SK-MEL-5 (cell line): ENCODE results near the gene AKAP7. TPM values are rescaled to one million over a fixed set of nuclear protein-coding genes. Genes with fewer than 3 reads are reported as not detected.
"Not testable (repeated sequence)": the region's sequence is repeated elsewhere in the genome, so short reads cannot be mapped to it uniquely, and the experiment has no call there.

Source experiments
- DNase-seq: peaks from one replicate; pipeline ENCODE4 v3.0.0-alpha.2; 2016; ENCODE audit warnings: low read depth, low spot score
- in situ Hi-C: cut with HindIII; loops from 2 replicates; pipeline ENCODE4 v1.10.0; 2016; ENCODE audit warnings: low sequenced_read_pairs, high pct_unique_total_duplicates, low pct_unique_long_range_greater_than_20kb
- total RNA-seq: library from RNA; depleted of rRNA; stranded (reverse); fragments of >200 nt; shearing (Covaris generic); gene quantifications from 2 replicates; pipeline ENCODE4 v1.2.3, GENCODE V29; 2014; rRNA removed

AKAP7 gene
- total RNA-seq, 1 experiment from 2014 or later = 7.5 TPM

- no peak for DNase-seq
- in situ Hi-C loops = no loop called here
These were observed 168.2 kb downstream of the AKAP7 start for GRCh38 chr6:131303338-131303930.

DNA sequence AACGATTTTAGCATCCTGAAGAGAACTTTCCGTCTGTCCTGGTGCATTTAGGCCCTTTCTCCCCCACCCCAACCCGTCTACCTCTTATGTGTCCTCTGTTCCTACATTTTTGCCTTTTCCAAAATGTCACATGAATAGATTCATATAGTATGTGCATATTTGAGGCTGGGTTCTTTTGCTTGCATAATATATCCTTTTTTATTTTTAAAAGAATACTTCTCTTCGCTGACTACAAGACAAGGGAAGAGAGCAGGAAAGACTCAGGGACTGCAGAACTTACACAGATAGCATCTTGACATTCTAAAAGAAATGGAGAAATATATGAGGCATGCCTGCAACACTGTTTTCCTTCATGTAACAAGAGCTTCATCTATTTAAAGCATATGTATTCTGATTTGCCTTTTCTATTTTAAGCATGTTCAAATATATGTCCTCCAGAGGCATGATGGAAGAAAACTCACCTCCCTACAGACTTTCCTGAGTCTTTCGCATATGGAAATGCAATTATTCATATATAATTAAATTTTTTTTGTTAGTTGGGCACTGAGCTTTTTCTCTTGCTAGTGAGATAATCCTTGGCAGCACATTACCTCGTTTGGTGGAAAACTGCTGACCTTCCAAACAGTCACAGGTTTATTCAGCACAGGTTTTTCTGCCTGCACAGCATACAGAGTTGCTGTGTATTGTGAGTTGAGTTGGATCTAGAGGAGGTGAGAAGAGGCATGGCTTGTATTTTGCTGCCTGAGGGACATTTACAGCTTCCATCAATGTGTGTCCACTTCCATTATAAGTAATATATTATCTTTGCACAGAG lies 170.0 kb downstream of the AKAP7 start:
- in situ Hi-C loops = no loop called here
- no peak for DNase-seq

GRCh38 chr6:131309437-131309836 lies 174.2 kb downstream of the AKAP7 start:
- in situ Hi-C loops = no loop called here
- no peak for DNase-seq

DNA sequence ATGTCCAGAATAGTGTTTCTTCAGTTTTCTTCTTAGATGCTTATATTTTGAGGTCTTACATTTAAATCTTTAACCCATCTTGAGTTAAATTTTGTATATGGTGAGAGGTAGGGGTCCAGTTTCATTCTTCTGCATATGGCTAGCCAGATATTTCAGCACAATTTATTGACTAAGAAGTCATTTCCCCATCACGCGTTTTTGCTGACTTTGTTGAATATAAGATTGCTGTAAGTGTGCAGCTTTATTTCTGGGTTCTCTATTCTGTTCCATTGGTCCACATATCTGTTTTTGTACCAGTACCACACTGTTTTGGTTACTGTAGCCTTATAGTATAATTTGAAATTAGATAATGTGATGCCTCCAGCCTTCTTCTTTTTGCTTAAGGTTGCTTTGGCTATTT lies 179.6 kb downstream of the AKAP7 start:
- in situ Hi-C loops = no loop called here

GRCh38 chr6:131316654-131317053 lies 181.4 kb downstream of the AKAP7 start:
- no peak for DNase-seq
- in situ Hi-C loops = no loop called here

More for the DNA sequence above, 179.6 kb downstream of the AKAP7 start:
- no peak for DNase-seq

DNA sequence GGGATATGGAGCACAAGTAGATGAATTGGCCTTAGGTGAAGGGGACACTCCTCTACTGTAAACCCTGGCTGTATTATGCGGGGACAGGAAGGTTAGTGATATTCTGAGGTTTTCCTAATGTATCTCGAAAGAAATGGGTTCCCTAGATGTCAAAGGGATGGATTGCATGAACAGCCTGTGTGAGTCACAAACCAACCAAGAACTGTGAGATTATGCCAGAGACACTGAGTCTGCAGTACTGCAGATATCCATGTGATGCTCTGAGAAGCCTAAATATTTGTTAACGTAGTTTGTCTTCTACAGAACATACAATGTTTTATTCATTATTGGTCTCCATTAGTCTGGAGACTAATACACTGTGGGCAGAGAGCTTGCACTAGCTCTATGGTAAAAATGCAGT lies 182.2 kb downstream of the AKAP7 start:
- in situ Hi-C loops = no loop called here

DNA sequence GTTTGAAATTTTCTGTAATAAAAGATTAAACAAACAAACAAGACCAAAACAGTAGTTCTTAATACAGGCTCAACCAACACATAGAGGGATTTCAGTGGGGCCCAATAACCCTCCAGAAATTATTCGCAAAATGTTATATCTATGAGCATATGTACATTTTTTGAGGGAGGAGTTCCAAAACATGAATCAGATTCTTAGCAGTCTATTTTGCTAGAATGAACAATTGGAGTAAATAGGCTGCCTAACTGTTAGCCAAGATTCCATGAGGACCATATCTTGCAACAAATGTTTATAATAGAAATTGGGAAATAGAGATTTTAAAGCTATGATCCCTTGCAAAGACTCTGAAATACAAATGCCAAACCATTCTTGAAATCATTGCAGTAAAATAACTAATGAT lies 186.3 kb downstream of the AKAP7 start:
- DNase-seq = no peak
- in situ Hi-C loops = no loop called here

More for the DNA sequence above, 182.2 kb downstream of the AKAP7 start:
- DNase-seq = no peak

- in situ Hi-C loops = no loop called here
- no peak for DNase-seq
These were observed 186.9 kb downstream of the AKAP7 start for GRCh38 chr6:131322125-131322524.

- DNase-seq, in situ Hi-C loops: not testable (repeated sequence)
These were observed 190.4 kb downstream of the AKAP7 start for GRCh38 chr6:131325669-131326068.

GRCh38 chr6:131328727-131329126 lies 193.5 kb downstream of the AKAP7 start:
- in situ Hi-C loops, DNase-seq: not testable (repeated sequence)

DNA sequence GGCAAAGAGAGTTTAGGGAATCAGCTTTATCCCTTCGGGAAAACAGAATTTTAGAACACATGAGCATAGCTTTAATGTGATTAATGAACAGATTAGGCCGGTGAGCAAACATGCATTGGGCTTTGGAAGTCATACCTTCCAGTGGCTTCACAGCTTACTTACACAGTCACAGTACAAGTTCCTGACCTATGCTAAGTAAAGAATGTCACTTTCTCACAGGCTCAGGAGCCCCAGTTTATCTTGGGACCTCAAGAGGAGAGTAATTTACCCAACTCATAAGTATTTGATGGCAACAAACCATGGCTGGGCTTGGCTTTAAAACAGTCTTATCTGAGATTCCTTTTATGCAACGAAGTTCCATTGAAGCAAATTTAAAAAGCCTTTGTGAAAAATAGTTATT lies 195.9 kb downstream of the AKAP7 start:
- DNase-seq = no peak
- in situ Hi-C loops = no loop called here

GRCh38 chr6:131331873-131332781 lies 196.9 kb downstream of the AKAP7 start:
- no peak for DNase-seq
- in situ Hi-C loops = no loop called here

Other genes with a start within 250 kb of the AKAP7 start
- gene EPB41L2, start 72.2 kb upstream of the AKAP7 start, total RNA-seq = 12.2 and 15.8 TPM in 2 replicates